GM21390 (cell line): ENCODE data around the gene NES.
"Not testable (repeated sequence)": the region's sequence is repeated elsewhere in the genome, so short reads cannot be mapped to it uniquely, and the experiment has no call there.

Source experiments
- ATAC-seq: cut with Tn5 transposase; IDR thresholded peaks from one replicate; pipeline ENCODE4 v1.9.1; 2021; ENCODE audit not compliant: unreplicated experiment

Gene NES

GRCh38 chr1:156648496-156648895 is 28.7 kb downstream of the NES start:
- no peak for ATAC-seq

- no peak for ATAC-seq
These were observed 29.9 kb downstream of the NES start for GRCh38 chr1:156647351-156647750.

GRCh38 chr1:156646738-156647211 is 30.4 kb downstream of the NES start:
- no peak for ATAC-seq

- no peak for ATAC-seq
These were observed 31.5 kb downstream of the NES start for GRCh38 chr1:156645666-156646065.

GRCh38 chr1:156645056-156645455 is 32.2 kb downstream of the NES start:
- no peak for ATAC-seq

GRCh38 chr1:156644640-156645039 is 32.6 kb downstream of the NES start:
- no peak for ATAC-seq

GRCh38 chr1:156644146-156644545 is 33.1 kb downstream of the NES start:
- no peak for ATAC-seq

- no peak for ATAC-seq
These were observed 33.5 kb downstream of the NES start for GRCh38 chr1:156643778-156644092.

GRCh38 chr1:156643049-156643777 is 34.0 kb downstream of the NES start:
- no peak for ATAC-seq

- ATAC-seq: no peak
These were observed 34.8 kb downstream of the NES start for GRCh38 chr1:156642265-156643048.

- ATAC-seq: no peak
These were observed 35.4 kb downstream of the NES start, which contains the start of gene BCAN for GRCh38 chr1:156641761-156642264. BCAN (plus strand) TSS chr1:156642117; CDS start chr1:156646055, 3,938 bp downstream.

- ATAC-seq: no peak
These were observed 36.1 kb downstream of the NES start for GRCh38 chr1:156640842-156641706.

- ATAC-seq: no peak
These were observed 37.6 kb downstream of the NES start for GRCh38 chr1:156639601-156640101.

- no peak for ATAC-seq
These were observed 38.8 kb downstream of the NES start for GRCh38 chr1:156638189-156638985.

GRCh38 chr1:156632355-156632754 is 44.9 kb downstream of the NES start:
- ATAC-seq: no peak

- ATAC-seq: not testable (repeated sequence)
These were observed 46.1 kb downstream of the NES start for GRCh38 chr1:156631152-156631551.

- no peak for ATAC-seq
These were observed 47.3 kb downstream of the NES start for GRCh38 chr1:156629823-156630449.

- no peak for ATAC-seq
These were observed 49.8 kb downstream of the NES start for GRCh38 chr1:156627313-156627880.

- ATAC-seq: no peak
These were observed 51.1 kb downstream of the NES start for GRCh38 chr1:156626079-156626438.
